GM19438 (cell line): ENCODE data around the gene TSPAN5.

Source experiments
- ATAC-seq: cut with Tn5 transposase; IDR thresholded peaks from one replicate; pipeline ENCODE4 v1.9.1; 2021; ENCODE audit warnings: low read depth; ENCODE audit not compliant: unreplicated experiment

Gene TSPAN5

GRCh38 chr4:98646422-98646821 is 12.0 kb downstream of the TSPAN5 start:
- no peak for ATAC-seq

GRCh38 chr4:98645527-98645926 is 12.9 kb downstream of the TSPAN5 start:
- no peak for ATAC-seq

GRCh38 chr4:98643755-98644154 is 14.7 kb downstream of the TSPAN5 start:
- no peak for ATAC-seq

GRCh38 chr4:98642991-98643426 is 15.4 kb downstream of the TSPAN5 start:
- no peak for ATAC-seq

- ATAC-seq = no peak
Measured at GRCh38 chr4:98641906-98642668, 16.3 kb downstream of the TSPAN5 start.

GRCh38 chr4:98641376-98641775 is 17.0 kb downstream of the TSPAN5 start:
- no peak for ATAC-seq

GRCh38 chr4:98639523-98639922 is 18.9 kb downstream of the TSPAN5 start:
- ATAC-seq = peak; percentile 74

GRCh38 chr4:98639108-98639507 is 19.3 kb downstream of the TSPAN5 start:
- ATAC-seq = peak; percentile 21

- ATAC-seq = no peak
Measured at GRCh38 chr4:98638661-98639060, 19.8 kb downstream of the TSPAN5 start.

- no peak for ATAC-seq
Measured at GRCh38 chr4:98634061-98634460, 24.4 kb downstream of the TSPAN5 start.

GRCh38 chr4:98633159-98633558 is 25.3 kb downstream of the TSPAN5 start:
- no peak for ATAC-seq

- ATAC-seq = no peak
Measured at GRCh38 chr4:98632258-98632657, 26.2 kb downstream of the TSPAN5 start.

- ATAC-seq = no peak
Measured at GRCh38 chr4:98631506-98631905, 26.9 kb downstream of the TSPAN5 start.

- ATAC-seq = no peak
Measured at GRCh38 chr4:98630737-98631454, 27.5 kb downstream of the TSPAN5 start.

- ATAC-seq = no peak
Measured at GRCh38 chr4:98627531-98628257, 30.7 kb downstream of the TSPAN5 start.

GRCh38 chr4:98626350-98626749 is 32.1 kb downstream of the TSPAN5 start:
- no peak for ATAC-seq

- ATAC-seq = no peak
Measured at GRCh38 chr4:98625920-98626319, 32.5 kb downstream of the TSPAN5 start.

GRCh38 chr4:98625399-98625798 is 33.0 kb downstream of the TSPAN5 start:
- no peak for ATAC-seq

- ATAC-seq = no peak
Measured at GRCh38 chr4:98624642-98625041, 33.8 kb downstream of the TSPAN5 start.

- no peak for ATAC-seq
Measured at GRCh38 chr4:98624144-98624543, 34.3 kb downstream of the TSPAN5 start.

GRCh38 chr4:98623126-98623802 is 35.1 kb downstream of the TSPAN5 start:
- no peak for ATAC-seq
